Measurements from ENCODE around the gene PCDHA3. TPM values are rescaled to one million over a fixed set of nuclear protein-coding genes. Genes with fewer than 3 reads are reported as not detected.

PCDHA3 gene
- total and polyA plus RNA-seq, 2 of the 4 experiments (the other 2 are of a cell fraction), result under 0.01 to 0.03 TPM

DNA sequence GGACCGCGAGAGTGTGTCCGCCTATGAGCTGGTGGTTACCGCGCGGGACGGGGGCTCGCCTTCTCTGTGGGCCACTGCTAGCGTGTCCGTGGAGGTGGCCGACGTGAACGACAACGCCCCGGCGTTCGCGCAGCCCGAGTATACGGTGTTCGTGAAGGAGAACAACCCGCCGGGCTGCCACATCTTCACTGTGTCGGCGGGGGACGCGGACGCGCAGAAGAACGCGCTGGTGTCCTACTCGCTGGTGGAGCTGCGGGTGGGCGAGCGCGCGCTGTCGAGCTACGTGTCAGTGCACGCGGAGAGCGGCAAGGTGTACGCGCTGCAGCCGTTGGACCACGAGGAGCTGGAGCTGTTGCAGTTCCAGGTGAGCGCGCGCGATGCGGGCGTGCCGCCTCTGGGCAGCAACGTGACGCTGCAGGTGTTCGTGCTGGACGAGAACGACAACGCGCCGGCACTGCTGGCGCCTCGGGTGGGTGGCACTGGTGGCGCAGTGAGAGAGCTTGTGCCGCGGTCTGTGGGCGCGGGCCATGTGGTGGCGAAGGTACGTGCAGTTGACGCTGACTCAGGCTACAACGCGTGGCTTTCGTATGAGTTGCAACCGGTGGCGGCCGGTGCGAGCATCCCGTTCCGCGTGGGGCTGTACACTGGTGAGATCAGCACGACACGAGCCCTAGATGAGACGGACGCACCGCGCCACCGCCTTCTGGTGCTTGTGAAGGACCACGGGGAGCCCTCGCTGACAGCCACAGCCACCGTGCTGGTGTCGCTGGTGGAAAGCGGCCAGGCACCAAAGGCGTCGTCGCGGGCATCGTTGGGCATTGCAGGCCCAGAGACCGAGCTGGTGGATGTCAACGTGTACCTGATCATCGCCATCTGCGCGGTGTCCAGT is 35.0 kb downstream of the PCDHA3 start:
- Histone ChIP-seq H3K4me2 (ENCODE audit: low read depth, low read length) (no peak overlapping the region), H3K9ac (ENCODE audit: low read depth, low read length) (no peak overlapping the region), H2AFZ (replicated peaks; ENCODE audit: low read length, poor library complexity) (no peak overlapping the region), H4K91ac (ENCODE audit: insufficient read depth, low read depth, low read length) (no peak overlapping the region), H3K27ac (ENCODE audit: insufficient read depth, low read length) (no peak overlapping the region), H3K4me3 (ENCODE audit: insufficient read depth, low read depth, low read length) (no peak overlapping the region), H3K23ac (ENCODE audit: low read depth, low read length) (no peak overlapping the region), H3K14ac (replicated peaks; ENCODE audit: low read depth, low read length) (no peak overlapping the region), H3K4me1 (ENCODE audit: control insufficient read depth, insufficient read depth, low read length) (no peaks in the 10 kb centered on the region), H3K79me1 (ENCODE audit: low read depth in 1 of 2, low read length in 2 of 2) (no peaks in the 10 kb centered on the region), H3K4ac (ENCODE audit: low read depth, low read length) (no peak overlapping the region), H2AK9ac (replicated peaks; ENCODE audit: low read depth, low read length, poor library complexity) (no peak overlapping the region), H3K9me3 (ENCODE audit: control insufficient read depth, insufficient read depth, low read length) (peaks cover 17% of the 10 kb centered on the region), H2BK20ac (ENCODE audit: low read depth, low read length) (no peak overlapping the region), H2AK5ac (ENCODE audit: low read depth, low read length) (no peak overlapping the region), H2BK15ac (ENCODE audit: low read depth, low read length) (no peak overlapping the region), H2BK5ac (ENCODE audit: low read depth, low read length, poor library complexity, severe bottlenecking) (no peak overlapping the region), H3K9me1 (ENCODE audit: insufficient read depth, low read length) (no peaks in the 10 kb centered on the region), H3K36me3 (ENCODE audit: control insufficient read depth, insufficient read depth, low read length) (no peaks in the 10 kb centered on the region), H2BK120ac (ENCODE audit: low read depth, low read length) (no peak overlapping the region), H4K20me1 (ENCODE audit: insufficient read depth, low read length) (no peaks in the 10 kb centered on the region), H4K8ac (ENCODE audit: low read depth in 2 of 2, low read length in 2 of 2) (no peak overlapping the region), H3K56ac (ENCODE audit: extremely low read depth, insufficient read depth, low read length) (no peak overlapping the region), H3K18ac (ENCODE audit: low read depth, low read length) (no peak overlapping the region), H4K5ac (ENCODE audit: low read depth, low read length) (no peak overlapping the region), H3K27me3 (ENCODE audit: control insufficient read depth, insufficient read depth, low read length) (no peaks in the 10 kb centered on the region)
- ATAC-seq (ENCODE audit: low read depth), result no peak
- intact Hi-C loops (cut with micrococcal nuclease) (no loop called here), dilution Hi-C loops (cut with HindIII; ENCODE audit: low sequenced_read_pairs, unreplicated experiment) (no loop called here), in situ Hi-C loops (cut with MboI; ENCODE audit: low sequenced_read_pairs) (no loop called here)
- WGBS, 2 experiments (ENCODE audit: extremely low coverage in 2 of 2, insufficient read length in 1 of 2), result 44% methylated on average over 79 of the region's 103 CpGs; no CpG with 5 or more reads in 1 of the 2 experiments
- ChIA-PET POLR2A (ENCODE audit: unreplicated experiment) (no interaction called here), CTCF (no interaction called here)
- no TSS peak for BruUV-seq (replicated peaks)
- no peak for DNase-seq
- TF ChIP-seq, protein P1, sequence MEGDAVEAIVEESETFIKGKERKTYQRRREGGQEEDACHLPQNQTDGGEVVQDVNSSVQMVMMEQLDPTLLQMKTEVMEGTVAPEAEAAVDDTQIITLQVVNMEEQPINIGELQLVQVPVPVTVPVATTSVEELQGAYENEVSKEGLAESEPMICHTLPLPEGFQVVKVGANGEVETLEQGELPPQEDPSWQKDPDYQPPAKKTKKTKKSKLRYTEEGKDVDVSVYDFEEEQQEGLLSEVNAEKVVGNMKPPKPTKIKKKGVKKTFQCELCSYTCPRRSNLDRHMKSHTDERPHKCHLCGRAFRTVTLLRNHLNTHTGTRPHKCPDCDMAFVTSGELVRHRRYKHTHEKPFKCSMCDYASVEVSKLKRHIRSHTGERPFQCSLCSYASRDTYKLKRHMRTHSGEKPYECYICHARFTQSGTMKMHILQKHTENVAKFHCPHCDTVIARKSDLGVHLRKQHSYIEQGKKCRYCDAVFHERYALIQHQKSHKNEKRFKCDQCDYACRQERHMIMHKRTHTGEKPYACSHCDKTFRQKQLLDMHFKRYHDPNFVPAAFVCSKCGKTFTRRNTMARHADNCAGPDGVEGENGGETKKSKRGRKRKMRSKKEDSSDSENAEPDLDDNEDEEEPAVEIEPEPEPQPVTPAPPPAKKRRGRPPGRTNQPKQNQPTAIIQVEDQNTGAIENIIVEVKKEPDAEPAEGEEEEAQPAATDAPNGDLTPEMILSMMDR (conservative IDR thresholded peaks at IDR 0.05; ENCODE audit: low read depth, low read length), result no peak
- TF ChIP-seq CEBPB (IDR thresholded peaks at IDR 0.05; ENCODE audit: low read depth, low read length), result no peak
- TF ChIP-seq, protein P2, sequence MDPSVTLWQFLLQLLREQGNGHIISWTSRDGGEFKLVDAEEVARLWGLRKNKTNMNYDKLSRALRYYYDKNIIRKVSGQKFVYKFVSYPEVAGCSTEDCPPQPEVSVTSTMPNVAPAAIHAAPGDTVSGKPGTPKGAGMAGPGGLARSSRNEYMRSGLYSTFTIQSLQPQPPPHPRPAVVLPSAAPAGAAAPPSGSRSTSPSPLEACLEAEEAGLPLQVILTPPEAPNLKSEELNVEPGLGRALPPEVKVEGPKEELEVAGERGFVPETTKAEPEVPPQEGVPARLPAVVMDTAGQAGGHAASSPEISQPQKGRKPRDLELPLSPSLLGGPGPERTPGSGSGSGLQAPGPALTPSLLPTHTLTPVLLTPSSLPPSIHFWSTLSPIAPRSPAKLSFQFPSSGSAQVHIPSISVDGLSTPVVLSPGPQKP (IDR thresholded peaks at IDR 0.05; ENCODE audit: borderline replicate concordance, low read depth, low read length), result no peak
- TF ChIP-seq RCOR1 (IDR thresholded peaks at IDR 0.05; ENCODE audit: insufficient replicate concordance, low read length), result no peak
- TF ChIP-seq SMC3 (IDR thresholded peaks at IDR 0.05; ENCODE audit: low read depth, low read length), result no peak
- no peak for TF ChIP-seq BHLHE40 (IDR thresholded peaks at IDR 0.05; ENCODE audit: low read depth, low read length)
- no peak for TF ChIP-seq MAFK (IDR thresholded peaks at IDR 0.05; ENCODE audit: low read depth, low read length)
- TF ChIP-seq, protein P3, sequence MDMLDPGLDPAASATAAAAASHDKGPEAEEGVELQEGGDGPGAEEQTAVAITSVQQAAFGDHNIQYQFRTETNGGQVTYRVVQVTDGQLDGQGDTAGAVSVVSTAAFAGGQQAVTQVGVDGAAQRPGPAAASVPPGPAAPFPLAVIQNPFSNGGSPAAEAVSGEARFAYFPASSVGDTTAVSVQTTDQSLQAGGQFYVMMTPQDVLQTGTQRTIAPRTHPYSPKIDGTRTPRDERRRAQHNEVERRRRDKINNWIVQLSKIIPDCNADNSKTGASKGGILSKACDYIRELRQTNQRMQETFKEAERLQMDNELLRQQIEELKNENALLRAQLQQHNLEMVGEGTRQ (IDR thresholded peaks at IDR 0.05; ENCODE audit: low read depth, low read length), result no peak
- no peak for TF ChIP-seq FOS (IDR thresholded peaks at IDR 0.05; ENCODE audit: low read depth, low read length)
- no peak for TF ChIP-seq RAD21 (IDR thresholded peaks at IDR 0.05; ENCODE audit: low read length)
- TF ChIP-seq MXI1 (IDR thresholded peaks at IDR 0.05; ENCODE audit: borderline replicate concordance, low read depth, low read length), result no peak
- no peak for TF ChIP-seq CHD1 (IDR thresholded peaks at IDR 0.05; ENCODE audit: low read depth, low read length)
- no peak for TF ChIP-seq RFX5 (IDR thresholded peaks at IDR 0.05; ENCODE audit: low read depth, low read length)
- TF ChIP-seq MAZ (IDR thresholded peaks at IDR 0.05; ENCODE audit: borderline replicate concordance, low read depth, low read length), result no peak
- no peak for TF ChIP-seq POLR2A (IDR thresholded peaks at IDR 0.05; ENCODE audit: low read depth, low read length)

Data from IMR-90 (cell line).